AG04449 (cell line): ENCODE data around the gene CENPI.

Source experiments
- CTCF ChIA-PET: fragments of 350-600 bp; formaldehyde crosslinking; extraction: SDS; loops from one replicate; lab custom pipeline; 2021; ENCODE audit warnings: antibody characterized with exemption; lab: Yijun Ruan, JAX
- POLR2A ChIA-PET: fragments of 400-600, 350-600 bp; formaldehyde crosslinking; extraction: SDS; loops from one replicate; lab custom pipeline; 2020; ENCODE audit warnings: antibody characterized with exemption, inconsistent platforms; lab: Yijun Ruan, JAX
- DNase-seq: peaks from one replicate; pipeline ENCODE4 v3.0.0-alpha.2; 2010; ENCODE audit warnings: low read depth, low spot score
- H3K4me3 ChIP-seq: 2 replicates; pipeline ENCODE4 v1.5.1; 2011; ENCODE audit warnings: low read depth, mild to moderate bottlenecking, control low read depth, low read length
- TF ChIP-seq, protein P1 (sequence below): IDR thresholded peaks from one replicate; pipeline ENCODE4 v1.5.1; 2011; ENCODE audit warnings: mild to moderate bottlenecking, moderate library complexity, low read length, control low read depth, inconsistent platforms; ENCODE audit not compliant: insufficient read depth; ENCODE audit errors: missing control alignments

Gene CENPI

DNA sequence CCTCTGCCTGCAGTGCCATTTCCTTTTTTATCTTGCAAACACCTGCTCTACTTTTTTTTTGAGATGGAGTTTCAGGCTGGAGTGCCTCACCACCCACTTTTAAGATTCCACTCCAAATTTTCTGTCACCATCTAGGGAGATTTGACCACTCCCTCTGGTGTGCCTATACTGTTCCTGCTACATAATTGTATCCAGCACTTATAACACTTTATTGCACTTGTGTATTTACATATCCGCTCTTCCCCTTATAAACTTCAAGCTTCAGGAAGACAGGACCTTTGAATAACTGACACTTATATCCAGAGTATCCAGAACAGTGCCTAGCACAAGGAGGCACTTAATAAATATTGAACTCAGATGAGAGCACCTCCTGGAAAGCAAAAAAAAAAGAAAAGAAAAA is 6.2 kb upstream of the CENPI start:
- DNase-seq, result no peak
- TF ChIP-seq, protein P1, sequence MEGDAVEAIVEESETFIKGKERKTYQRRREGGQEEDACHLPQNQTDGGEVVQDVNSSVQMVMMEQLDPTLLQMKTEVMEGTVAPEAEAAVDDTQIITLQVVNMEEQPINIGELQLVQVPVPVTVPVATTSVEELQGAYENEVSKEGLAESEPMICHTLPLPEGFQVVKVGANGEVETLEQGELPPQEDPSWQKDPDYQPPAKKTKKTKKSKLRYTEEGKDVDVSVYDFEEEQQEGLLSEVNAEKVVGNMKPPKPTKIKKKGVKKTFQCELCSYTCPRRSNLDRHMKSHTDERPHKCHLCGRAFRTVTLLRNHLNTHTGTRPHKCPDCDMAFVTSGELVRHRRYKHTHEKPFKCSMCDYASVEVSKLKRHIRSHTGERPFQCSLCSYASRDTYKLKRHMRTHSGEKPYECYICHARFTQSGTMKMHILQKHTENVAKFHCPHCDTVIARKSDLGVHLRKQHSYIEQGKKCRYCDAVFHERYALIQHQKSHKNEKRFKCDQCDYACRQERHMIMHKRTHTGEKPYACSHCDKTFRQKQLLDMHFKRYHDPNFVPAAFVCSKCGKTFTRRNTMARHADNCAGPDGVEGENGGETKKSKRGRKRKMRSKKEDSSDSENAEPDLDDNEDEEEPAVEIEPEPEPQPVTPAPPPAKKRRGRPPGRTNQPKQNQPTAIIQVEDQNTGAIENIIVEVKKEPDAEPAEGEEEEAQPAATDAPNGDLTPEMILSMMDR, result no peak
- CTCF ChIA-PET, result interaction anchor here (0.7 kb wide), 1 partner anchor 100 kb away, joined by 3 read pairs; no protein-coding TSS in a partner anchor
- H3K4me3 ChIP-seq, result no peak overlapping the region
- POLR2A ChIA-PET, result no interaction called here

DNA sequence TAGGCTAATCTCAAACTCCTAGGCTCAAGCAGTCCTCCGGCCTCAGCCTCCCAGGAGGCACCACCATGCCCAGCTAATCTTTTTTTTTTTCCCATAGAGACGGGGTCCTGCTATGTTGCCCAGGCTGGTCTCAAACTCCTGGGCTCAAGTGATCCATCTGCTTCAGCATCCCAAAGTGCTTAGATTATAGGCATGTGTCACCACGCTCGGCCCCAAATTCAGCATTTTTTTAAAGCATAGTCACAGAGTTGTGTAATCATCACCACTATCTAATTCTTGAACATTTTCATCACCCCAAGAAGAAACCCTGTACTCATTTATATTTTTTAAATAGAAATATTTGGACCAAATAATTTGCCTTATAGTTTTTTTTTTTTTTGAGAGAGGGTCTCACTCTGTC is 10.3 kb downstream of the CENPI start:
- ChIA-PET CTCF (no interaction called here), POLR2A (no interaction called here)
- TF ChIP-seq, protein P1, result no peak
- no peak overlapping the region for H3K4me3 ChIP-seq
- peak; percentile 14 for DNase-seq

DNA sequence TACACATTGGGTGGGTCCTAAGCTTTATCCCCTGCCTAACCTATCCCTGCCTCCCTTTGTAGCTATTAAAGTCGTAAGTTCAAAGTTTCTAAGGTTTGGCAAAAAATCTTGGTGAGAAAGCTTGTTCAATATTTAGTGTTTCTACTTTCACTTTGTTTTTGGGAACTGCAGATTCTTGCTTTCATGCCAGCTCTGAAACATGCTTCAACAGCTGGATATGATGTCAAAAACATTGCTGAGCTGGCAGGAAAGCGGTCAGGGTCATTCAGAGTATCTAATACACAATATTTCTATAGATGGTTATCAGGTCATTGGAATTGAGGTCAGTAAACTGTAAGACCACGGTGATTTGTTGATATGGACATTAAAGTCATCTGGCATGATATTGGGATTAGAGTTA is 19.7 kb downstream of the CENPI start:
- TF ChIP-seq, protein P1, result no peak
- POLR2A ChIA-PET, result no interaction called here
- CTCF ChIA-PET, result no interaction called here

DNA sequence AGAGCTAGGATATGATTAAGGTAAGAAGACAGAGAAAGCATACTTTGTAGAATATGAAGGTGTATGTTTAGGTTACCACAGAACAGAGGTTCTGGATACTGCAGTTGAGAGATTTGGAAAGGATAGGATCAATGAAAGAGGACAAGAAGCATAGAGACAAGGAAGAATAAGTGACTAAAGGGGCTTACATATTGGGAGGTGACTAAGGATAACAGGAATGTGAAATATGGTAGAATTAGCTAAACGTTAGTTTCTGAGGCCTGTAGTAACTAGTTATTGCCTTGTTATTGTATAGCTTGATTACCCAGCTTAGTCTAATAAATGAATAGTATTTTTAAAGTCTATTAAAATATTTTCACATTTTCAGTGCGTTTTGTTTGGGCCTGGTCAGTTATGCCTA is 38.2 kb downstream of the CENPI start:
- TF ChIP-seq, protein P1, result no peak
- CTCF ChIA-PET, result no interaction called here
- POLR2A ChIA-PET, result no interaction called here

More for the DNA sequence above, 19.7 kb downstream of the CENPI start:
- no peak overlapping the region for H3K4me3 ChIP-seq
- no peak for DNase-seq

More for the DNA sequence above, 38.2 kb downstream of the CENPI start:
- no peak for DNase-seq
- H3K4me3 ChIP-seq, result no peak overlapping the region
